Astrocyte of the cerebellum (primary cell): ENCODE measurements around the gene GFY.

Source experiments
- DNase-seq: peaks from one replicate; pipeline ENCODE4 v3.0.0-alpha.2; 2011; ENCODE audit warnings: low read depth
- H3K4me3 ChIP-seq: 2 replicates; pipeline ENCODE4 v1.5.1; 2011; ENCODE audit warnings: mild to moderate bottlenecking, low read depth, low read length, moderate library complexity
- in situ Hi-C: cut with HindIII; loops from 2 replicates; pipeline ENCODE4 v1.10.0; 2017; ENCODE audit warnings: low sequenced_read_pairs
- TF ChIP-seq, protein P1 (sequence below): IDR thresholded peaks from 2 replicates; pipeline ENCODE4 v1.5.1; 2012; ENCODE audit warnings: low read length, low read depth, moderate library complexity, mild to moderate bottlenecking; ENCODE audit errors: missing control alignments

Gene GFY

DNA sequence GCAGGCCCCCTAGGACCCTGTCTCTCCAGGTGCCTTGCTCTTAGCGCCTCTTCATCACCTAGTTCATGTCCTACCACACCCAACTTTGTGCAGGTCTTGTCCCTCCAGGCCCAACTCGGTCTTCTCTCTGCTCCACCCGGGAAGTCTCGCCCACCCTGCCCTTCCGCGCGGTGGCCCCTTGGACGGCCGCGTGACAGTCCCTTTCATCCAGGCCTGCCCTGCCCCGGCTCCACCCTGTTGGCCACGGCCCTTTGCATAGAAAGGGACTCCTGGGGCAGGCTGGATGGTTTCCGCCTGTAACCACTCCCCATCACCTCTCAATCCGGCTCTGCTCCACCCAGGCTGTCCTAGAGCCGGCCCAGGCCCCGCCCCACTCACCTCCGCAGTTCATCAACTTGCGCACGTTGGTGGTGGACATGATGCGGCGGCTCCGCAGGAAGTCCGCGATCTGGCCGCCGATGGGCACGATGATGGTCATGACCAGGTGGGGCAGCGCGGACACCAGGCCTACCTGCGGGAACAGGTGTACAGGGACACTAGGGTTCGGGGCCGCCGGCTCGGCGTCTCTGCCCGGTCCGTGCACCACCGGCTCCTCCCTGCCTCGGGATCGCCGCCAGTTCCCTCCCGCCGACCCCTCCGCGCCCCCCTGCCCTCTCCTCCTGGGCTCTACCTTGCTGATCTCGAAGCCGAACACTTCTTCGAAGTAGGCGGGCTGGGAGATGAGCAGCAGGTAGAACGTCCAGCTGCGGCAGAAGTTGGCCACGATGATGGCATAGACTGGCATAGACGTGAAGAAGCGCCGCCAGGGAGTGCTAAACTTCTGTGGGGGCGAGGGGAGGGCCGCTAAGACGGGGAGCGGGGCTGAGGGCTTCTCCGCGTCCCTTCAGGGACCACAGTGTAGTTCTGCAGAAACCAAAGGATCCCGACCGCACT is 7.2 kb downstream of the GFY start:
- in situ Hi-C loops = no loop called here
- H3K4me3 ChIP-seq = no peak overlapping the region
- no peak for DNase-seq
- TF ChIP-seq, protein P1, sequence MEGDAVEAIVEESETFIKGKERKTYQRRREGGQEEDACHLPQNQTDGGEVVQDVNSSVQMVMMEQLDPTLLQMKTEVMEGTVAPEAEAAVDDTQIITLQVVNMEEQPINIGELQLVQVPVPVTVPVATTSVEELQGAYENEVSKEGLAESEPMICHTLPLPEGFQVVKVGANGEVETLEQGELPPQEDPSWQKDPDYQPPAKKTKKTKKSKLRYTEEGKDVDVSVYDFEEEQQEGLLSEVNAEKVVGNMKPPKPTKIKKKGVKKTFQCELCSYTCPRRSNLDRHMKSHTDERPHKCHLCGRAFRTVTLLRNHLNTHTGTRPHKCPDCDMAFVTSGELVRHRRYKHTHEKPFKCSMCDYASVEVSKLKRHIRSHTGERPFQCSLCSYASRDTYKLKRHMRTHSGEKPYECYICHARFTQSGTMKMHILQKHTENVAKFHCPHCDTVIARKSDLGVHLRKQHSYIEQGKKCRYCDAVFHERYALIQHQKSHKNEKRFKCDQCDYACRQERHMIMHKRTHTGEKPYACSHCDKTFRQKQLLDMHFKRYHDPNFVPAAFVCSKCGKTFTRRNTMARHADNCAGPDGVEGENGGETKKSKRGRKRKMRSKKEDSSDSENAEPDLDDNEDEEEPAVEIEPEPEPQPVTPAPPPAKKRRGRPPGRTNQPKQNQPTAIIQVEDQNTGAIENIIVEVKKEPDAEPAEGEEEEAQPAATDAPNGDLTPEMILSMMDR = no peak

- in situ Hi-C loops = no loop called here
- TF ChIP-seq, protein P1 = no peak
- no peak overlapping the region for H3K4me3 ChIP-seq
- DNase-seq = no peak
Measured at GRCh38 chr19:49433240-49433901, 8.2 kb downstream of the GFY start.

- no peak overlapping the region for H3K4me3 ChIP-seq
- TF ChIP-seq, protein P1 = no peak
- in situ Hi-C loops = no loop called here
- no peak for DNase-seq
Measured at GRCh38 chr19:49434907-49435583, 9.9 kb downstream of the GFY start.

GRCh38 chr19:49435670-49436069 is 10.5 kb downstream of the GFY start:
- no peak for DNase-seq
- in situ Hi-C loops = no loop called here
- no peak overlapping the region for H3K4me3 ChIP-seq
- TF ChIP-seq, protein P1 = no peak

DNA sequence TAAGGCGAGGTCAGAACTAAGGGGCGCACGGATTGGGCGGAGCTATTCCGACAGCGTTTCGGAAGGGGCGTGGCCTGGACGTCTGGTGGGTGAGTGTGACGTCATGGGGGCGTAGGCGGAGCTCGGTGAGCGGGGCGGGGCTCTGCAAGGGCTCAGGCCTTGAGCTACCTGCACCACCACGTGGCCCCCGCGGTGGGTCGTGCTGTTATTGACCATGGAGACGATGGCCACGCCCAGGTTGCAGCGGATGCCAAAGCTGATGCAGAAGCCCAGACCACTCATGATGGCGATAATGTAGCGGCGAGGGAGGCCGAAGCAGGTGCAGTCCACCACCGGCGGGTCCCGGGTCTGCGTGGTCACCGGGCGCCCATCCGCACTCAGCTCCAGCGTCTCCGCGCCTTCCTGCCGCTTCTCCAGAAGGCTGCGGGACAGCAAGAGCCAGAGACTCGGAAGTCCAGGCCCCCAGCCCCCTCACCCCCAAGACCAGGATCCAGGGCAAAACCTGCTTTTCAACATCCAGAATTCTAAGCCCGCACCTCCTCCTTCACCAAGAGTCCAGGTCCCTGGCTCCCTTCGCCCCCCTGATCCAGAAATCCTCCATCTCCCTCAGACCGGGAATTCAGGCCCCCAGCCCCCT is 11.3 kb downstream of the GFY start:
- no peak for DNase-seq
- H3K4me3 ChIP-seq = no peak overlapping the region
- in situ Hi-C loops = no loop called here
- TF ChIP-seq, protein P1 = no peak

- H3K4me3 ChIP-seq = no peak overlapping the region
- in situ Hi-C loops = no loop called here
- TF ChIP-seq, protein P1 = no peak
- no peak for DNase-seq
Measured at GRCh38 chr19:49437231-49437630, 12.0 kb downstream of the GFY start.
